HepG2 (cell line): Measurements from ENCODE around the gene NFIC. TPM values are rescaled to one million over a fixed set of nuclear protein-coding genes. Genes with fewer than 3 reads are reported as not detected.

ENCODE experiments used
- AKAP8 ChIP-seq: sonication (generic); formaldehyde crosslinking; IDR thresholded peaks from 2 replicates; pipeline ENCODE4 v1.5.1; 2020; ENCODE audit warnings: mild to moderate bottlenecking, missing genetic modification reagents
- ETS1 ChIP-seq: sonication (generic); formaldehyde crosslinking; IDR thresholded peaks from 2 replicates; pipeline ENCODE4 v1.4.0; 2020; ENCODE audit warnings: missing genetic modification reagents
- HOXA3 ChIP-seq: sonication (generic); formaldehyde crosslinking; IDR thresholded peaks from 2 replicates; pipeline ENCODE4 v1.5.0; 2020; ENCODE audit warnings: missing genetic modification reagents
- NFKB2 ChIP-seq: sonication (generic); formaldehyde crosslinking; IDR thresholded peaks from 2 replicates; pipeline ENCODE4 v1.4.0; 2020; ENCODE audit warnings: missing genetic modification reagents, borderline replicate concordance
- NFYC ChIP-seq: IDR thresholded peaks from 2 replicates; pipeline ENCODE4 v1.6.1; 2016; ENCODE audit warnings: missing genetic modification reagents, missing compliant biosample characterization
- PTBP1 ChIP-seq: fragments of 200-400 bp; formaldehyde crosslinking; IDR thresholded peaks from 2 replicates; pipeline ENCODE4 v1.6.1; 2018; ENCODE audit warnings: low read length, low read depth; ENCODE audit not compliant: poor library complexity, severe bottlenecking
- SMAD1 ChIP-seq: sonication (generic); formaldehyde crosslinking; IDR thresholded peaks from 2 replicates; pipeline ENCODE4 v1.4.0; 2020; ENCODE audit warnings: missing genetic modification reagents, low read depth, mild to moderate bottlenecking, borderline replicate concordance
- SPEN ChIP-seq: sonication (generic); formaldehyde crosslinking; IDR thresholded peaks from 2 replicates; pipeline ENCODE4 v1.5.1; 2020; ENCODE audit warnings: low read depth, mild to moderate bottlenecking, missing genetic modification reagents
- SYNCRIP ChIP-seq: fragments of 200-400 bp; formaldehyde crosslinking; IDR thresholded peaks from 2 replicates; pipeline ENCODE4 v1.6.1; 2018; ENCODE audit warnings: mild to moderate bottlenecking, low read depth, low read length; ENCODE audit not compliant: insufficient read depth
- TAF15 ChIP-seq: fragments of 200-400 bp; formaldehyde crosslinking; IDR thresholded peaks from one replicate; pipeline ENCODE4 v1.6.1; 2018; ENCODE audit warnings: mild to moderate bottlenecking, low read depth, low read length; ENCODE audit not compliant: poor library complexity, severe bottlenecking
- TGIF2 ChIP-seq: IDR thresholded peaks from 2 replicates; pipeline ENCODE4 v1.6.1; 2016; ENCODE audit warnings: control low read depth, missing compliant biosample characterization
- TOE1 ChIP-seq: sonication (generic); formaldehyde crosslinking; IDR thresholded peaks from 2 replicates; pipeline ENCODE4 v1.4.0; 2020; ENCODE audit warnings: mild to moderate bottlenecking, missing genetic modification reagents
- TOPORS ChIP-seq: sonication (generic); formaldehyde crosslinking; IDR thresholded peaks from 2 replicates; pipeline ENCODE4 v1.8.0; 2023; ENCODE audit warnings: mild to moderate bottlenecking, missing genetic modification reagents
- ZKSCAN1 ChIP-seq: fragments of 150-350 bp; IDR thresholded peaks from 2 replicates; pipeline ENCODE4 v1.6.1; 2014; ENCODE audit warnings: low read length
- ZNF136 ChIP-seq: sonication (generic); formaldehyde crosslinking; IDR thresholded peaks from 2 replicates; pipeline ENCODE4 v1.8.1; 2022; ENCODE audit warnings: low read depth, mild to moderate bottlenecking, moderate library complexity, missing genetic modification reagents
- ZNF326 ChIP-seq: sonication (generic); formaldehyde crosslinking; IDR thresholded peaks from 2 replicates; pipeline ENCODE4 v1.4.0; 2020; ENCODE audit warnings: missing genetic modification reagents, borderline replicate concordance
- ZNF484 ChIP-seq: sonication (generic); formaldehyde crosslinking; IDR thresholded peaks from 2 replicates; pipeline ENCODE4 v1.5.1; 2020; ENCODE audit warnings: mild to moderate bottlenecking, low read depth, missing genetic modification reagents, borderline replicate concordance
- ZNF7 ChIP-seq: IDR thresholded peaks from 2 replicates; pipeline ENCODE4 v1.6.1; 2016; ENCODE audit warnings: missing biosample characterization, missing genetic modification reagents
- ZNF776 ChIP-seq: sonication (generic); formaldehyde crosslinking; IDR thresholded peaks from 2 replicates; pipeline ENCODE4 v1.4.0; 2020; ENCODE audit warnings: mild to moderate bottlenecking, missing genetic modification reagents
- ZNF780A ChIP-seq: sonication (generic); formaldehyde crosslinking; IDR thresholded peaks from 2 replicates; pipeline ENCODE4 v1.8.0; 2022; ENCODE audit warnings: mild to moderate bottlenecking, missing genetic modification reagents, moderate library complexity
- ZSCAN25 ChIP-seq: sonication (generic); formaldehyde crosslinking; IDR thresholded peaks from 2 replicates; pipeline ENCODE4 v1.8.0; 2022; ENCODE audit warnings: mild to moderate bottlenecking, missing genetic modification reagents
- ZSCAN31 ChIP-seq: sonication (generic); formaldehyde crosslinking; IDR thresholded peaks from 2 replicates; pipeline ENCODE4 v1.5.0; 2020; ENCODE audit warnings: low read depth, mild to moderate bottlenecking, missing genetic modification reagents
- polyA plus RNA-seq, 8 experiments: library from polyadenylated mRNA; depleted of rRNA in 3 of 8; stranded (reverse) in 7 of 8; unstranded in 1 of 8; fragments of >200 nt; fragmentation: Illumina TruSeq in 4 of 8; extraction: Trizol in 4 of 8; gene quantifications; 2 replicates each; pipeline versions ENCODE4 v1.2.1 to v1.2.3, GENCODE V29; 2011 to 2016; ENCODE audit warnings: low read depth in 4 of 8, missing spikeins in 1 of 8, mixed read lengths in 1 of 8; ENCODE audit not compliant: insufficient read depth in 1 of 8
- total RNA-seq, 5 experiments: library from RNA; depleted of rRNA; stranded (reverse); fragments of >200 nt; fragmentation: Illumina TruSeq; extraction: Trizol; gene quantifications; 2 replicates each; pipeline ENCODE4 v1.2.3, GENCODE V29; 2016; ENCODE audit warnings: low read depth in 1 of 5
- TF ChIP-seq, protein P1 (sequence below): sonication (generic); formaldehyde crosslinking; conservative IDR thresholded peaks from 2 replicates; pipeline ENCODE4 v1.4.0; 2020; ENCODE audit warnings: missing genetic modification reagents
- TF ChIP-seq, protein P2 (sequence below): sonication (generic); formaldehyde crosslinking; IDR thresholded peaks from 2 replicates; pipeline ENCODE4 v1.4.0; 2020; ENCODE audit warnings: low read depth, mild to moderate bottlenecking, missing genetic modification reagents
- TF ChIP-seq, protein P3 (sequence below): sonication (generic); formaldehyde crosslinking; IDR thresholded peaks from 2 replicates; pipeline ENCODE4 v1.4.0; 2020; ENCODE audit warnings: mild to moderate bottlenecking, missing genetic modification reagents

The NFIC gene
- total and polyA plus RNA-seq, 2 of the 13 experiments (the other 11 are each of a cell fraction or from before 2014, with no cell fraction given), result 1.3 to 2.5 TPM

GRCh38 chr19:3413796-3414327 is 47.5 kb downstream of the NFIC start (continued):
- TF ChIP-seq, protein P1, sequence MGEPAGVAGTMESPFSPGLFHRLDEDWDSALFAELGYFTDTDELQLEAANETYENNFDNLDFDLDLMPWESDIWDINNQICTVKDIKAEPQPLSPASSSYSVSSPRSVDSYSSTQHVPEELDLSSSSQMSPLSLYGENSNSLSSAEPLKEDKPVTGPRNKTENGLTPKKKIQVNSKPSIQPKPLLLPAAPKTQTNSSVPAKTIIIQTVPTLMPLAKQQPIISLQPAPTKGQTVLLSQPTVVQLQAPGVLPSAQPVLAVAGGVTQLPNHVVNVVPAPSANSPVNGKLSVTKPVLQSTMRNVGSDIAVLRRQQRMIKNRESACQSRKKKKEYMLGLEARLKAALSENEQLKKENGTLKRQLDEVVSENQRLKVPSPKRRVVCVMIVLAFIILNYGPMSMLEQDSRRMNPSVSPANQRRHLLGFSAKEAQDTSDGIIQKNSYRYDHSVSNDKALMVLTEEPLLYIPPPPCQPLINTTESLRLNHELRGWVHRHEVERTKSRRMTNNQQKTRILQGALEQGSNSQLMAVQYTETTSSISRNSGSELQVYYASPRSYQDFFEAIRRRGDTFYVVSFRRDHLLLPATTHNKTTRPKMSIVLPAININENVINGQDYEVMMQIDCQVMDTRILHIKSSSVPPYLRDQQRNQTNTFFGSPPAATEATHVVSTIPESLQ, result no peak
- TF ChIP-seq PTBP1, result no peak
- TF ChIP-seq SYNCRIP, result no peak
- no peak for TF ChIP-seq ZKSCAN1
- TF ChIP-seq ZNF780A (CRISPR knock-in tag), result no peak
- no peak for TF ChIP-seq ZSCAN31 (CRISPR knock-in tag)
- TF ChIP-seq SMAD1 (CRISPR knock-in tag), result no peak
- no peak for TF ChIP-seq TOPORS (CRISPR knock-in tag)
- TF ChIP-seq HOXA3, result peak; percentile 74
- no peak for TF ChIP-seq NFKB2
- TF ChIP-seq SPEN (CRISPR knock-in tag), result peak; percentile 45
- TF ChIP-seq, protein P2, sequence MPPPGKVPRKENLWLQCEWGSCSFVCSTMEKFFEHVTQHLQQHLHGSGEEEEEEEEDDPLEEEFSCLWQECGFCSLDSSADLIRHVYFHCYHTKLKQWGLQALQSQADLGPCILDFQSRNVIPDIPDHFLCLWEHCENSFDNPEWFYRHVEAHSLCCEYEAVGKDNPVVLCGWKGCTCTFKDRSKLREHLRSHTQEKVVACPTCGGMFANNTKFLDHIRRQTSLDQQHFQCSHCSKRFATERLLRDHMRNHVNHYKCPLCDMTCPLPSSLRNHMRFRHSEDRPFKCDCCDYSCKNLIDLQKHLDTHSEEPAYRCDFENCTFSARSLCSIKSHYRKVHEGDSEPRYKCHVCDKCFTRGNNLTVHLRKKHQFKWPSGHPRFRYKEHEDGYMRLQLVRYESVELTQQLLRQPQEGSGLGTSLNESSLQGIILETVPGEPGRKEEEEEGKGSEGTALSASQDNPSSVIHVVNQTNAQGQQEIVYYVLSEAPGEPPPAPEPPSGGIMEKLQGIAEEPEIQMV (CRISPR knock-in tag), result 0 out of 2 replicates have a peak, but pooled peaks have one; percentile 61
- TF ChIP-seq TAF15, result no peak
- no peak for TF ChIP-seq ETS1
- TF ChIP-seq ZSCAN25 (CRISPR knock-in tag), result no peak
- TF ChIP-seq, protein P3, sequence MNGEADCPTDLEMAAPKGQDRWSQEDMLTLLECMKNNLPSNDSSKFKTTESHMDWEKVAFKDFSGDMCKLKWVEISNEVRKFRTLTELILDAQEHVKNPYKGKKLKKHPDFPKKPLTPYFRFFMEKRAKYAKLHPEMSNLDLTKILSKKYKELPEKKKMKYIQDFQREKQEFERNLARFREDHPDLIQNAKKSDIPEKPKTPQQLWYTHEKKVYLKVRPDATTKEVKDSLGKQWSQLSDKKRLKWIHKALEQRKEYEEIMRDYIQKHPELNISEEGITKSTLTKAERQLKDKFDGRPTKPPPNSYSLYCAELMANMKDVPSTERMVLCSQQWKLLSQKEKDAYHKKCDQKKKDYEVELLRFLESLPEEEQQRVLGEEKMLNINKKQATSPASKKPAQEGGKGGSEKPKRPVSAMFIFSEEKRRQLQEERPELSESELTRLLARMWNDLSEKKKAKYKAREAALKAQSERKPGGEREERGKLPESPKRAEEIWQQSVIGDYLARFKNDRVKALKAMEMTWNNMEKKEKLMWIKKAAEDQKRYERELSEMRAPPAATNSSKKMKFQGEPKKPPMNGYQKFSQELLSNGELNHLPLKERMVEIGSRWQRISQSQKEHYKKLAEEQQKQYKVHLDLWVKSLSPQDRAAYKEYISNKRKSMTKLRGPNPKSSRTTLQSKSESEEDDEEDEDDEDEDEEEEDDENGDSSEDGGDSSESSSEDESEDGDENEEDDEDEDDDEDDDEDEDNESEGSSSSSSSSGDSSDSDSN (CRISPR knock-in tag), result no peak
- peak; percentile 28; the same call in 1 of the 2 replicates for TF ChIP-seq ZNF776 (CRISPR knock-in tag)
- no peak for TF ChIP-seq ZNF484 (CRISPR knock-in tag)
- no peak for TF ChIP-seq ZNF326
- peak; percentile 58; the same call in 1 of the 2 replicates for TF ChIP-seq AKAP8
- 0 out of 2 replicates have a peak, but pooled peaks have one; percentile 6 for TF ChIP-seq NFYC (CRISPR knock-in tag)
- TF ChIP-seq TGIF2, result no peak
- no peak for TF ChIP-seq ZNF7 (CRISPR knock-in tag)
- no peak for TF ChIP-seq TOE1 (CRISPR knock-in tag)
- TF ChIP-seq ZNF136 (CRISPR knock-in tag), result no peak
